Stimulated activated memory B cell treated with anti-CD40 and anti-IgM and Interleukin-4, amounts not matched to agents 10 μg/mL and 1 μg/mL and 100 μg/mL, for 72 hours (primary cell): ENCODE results near the gene POP4.
A peak's percentile ranks its signal among the peaks of the same experiment; 100 is the strongest.

ENCODE experiments used
- ATAC-seq: fragments of 150-1000 bp; cut with Tn5 transposase; 2 replicates; pipeline ENCODE4 v1.10.0; 2021
- H3K27ac Mint-ChIP-seq: one replicate; pipeline ENCODE4 v1.8.0; 2022; ENCODE audit warnings: mild to moderate bottlenecking, mixed read lengths
- H3K27me3 Mint-ChIP-seq: one replicate; pipeline ENCODE4 v1.8.0; 2022; ENCODE audit warnings: mixed read lengths
- H3K36me3 Mint-ChIP-seq: one replicate; pipeline ENCODE4 v1.8.0; 2022; ENCODE audit warnings: mixed read lengths
- H3K4me1 Mint-ChIP-seq: one replicate; pipeline ENCODE4 v1.8.0; 2022; ENCODE audit warnings: mixed read lengths
- H3K4me3 Mint-ChIP-seq: one replicate; pipeline ENCODE4 v1.8.0; 2022; ENCODE audit warnings: mild to moderate bottlenecking, moderate library complexity, mixed read lengths
- H3K9me3 Mint-ChIP-seq: one replicate; pipeline ENCODE4 v1.8.0; 2022; ENCODE audit warnings: mixed read lengths

POP4 gene

DNA sequence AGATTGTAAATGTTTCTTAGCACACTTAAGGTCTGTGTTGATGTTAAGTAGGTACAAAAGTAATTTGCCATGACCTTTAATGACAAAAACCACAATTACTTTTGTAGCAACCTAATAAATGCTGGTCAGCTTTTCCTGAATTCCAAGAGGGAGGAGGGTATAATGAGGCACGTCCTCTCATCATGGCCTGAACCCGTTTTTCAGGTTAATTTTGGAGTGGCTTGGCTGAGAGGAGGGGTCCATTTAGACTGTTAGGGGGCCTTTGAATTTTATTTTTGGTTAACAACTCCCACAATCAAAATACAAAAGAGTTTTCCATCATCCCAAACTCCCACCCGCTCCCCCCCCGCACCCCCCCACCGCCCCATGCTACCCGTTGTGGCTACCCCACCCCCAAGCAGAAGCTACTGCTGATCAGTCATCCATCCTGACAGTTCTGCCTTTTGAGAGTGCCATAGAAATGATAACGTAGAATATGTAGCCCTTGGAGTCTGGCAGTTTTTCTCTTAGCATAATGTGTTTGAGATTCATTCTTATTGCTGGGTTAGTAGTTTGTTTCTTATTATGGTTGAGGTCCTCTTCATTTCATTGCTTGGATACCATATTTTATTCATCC is 44.8 kb downstream of the POP4 start:
- H3K9me3 Mint-ChIP-seq, result no peaks in the 10 kb centered on the region
- H3K27ac Mint-ChIP-seq, result no peak overlapping the region
- H3K27me3 Mint-ChIP-seq, result peaks cover 34% of the 10 kb centered on the region
- H3K4me3 Mint-ChIP-seq, result no peak overlapping the region
- no peak for ATAC-seq
- H3K36me3 Mint-ChIP-seq, result no peaks in the 10 kb centered on the region
- H3K4me1 Mint-ChIP-seq, result peaks cover 3% of the 10 kb centered on the region

DNA sequence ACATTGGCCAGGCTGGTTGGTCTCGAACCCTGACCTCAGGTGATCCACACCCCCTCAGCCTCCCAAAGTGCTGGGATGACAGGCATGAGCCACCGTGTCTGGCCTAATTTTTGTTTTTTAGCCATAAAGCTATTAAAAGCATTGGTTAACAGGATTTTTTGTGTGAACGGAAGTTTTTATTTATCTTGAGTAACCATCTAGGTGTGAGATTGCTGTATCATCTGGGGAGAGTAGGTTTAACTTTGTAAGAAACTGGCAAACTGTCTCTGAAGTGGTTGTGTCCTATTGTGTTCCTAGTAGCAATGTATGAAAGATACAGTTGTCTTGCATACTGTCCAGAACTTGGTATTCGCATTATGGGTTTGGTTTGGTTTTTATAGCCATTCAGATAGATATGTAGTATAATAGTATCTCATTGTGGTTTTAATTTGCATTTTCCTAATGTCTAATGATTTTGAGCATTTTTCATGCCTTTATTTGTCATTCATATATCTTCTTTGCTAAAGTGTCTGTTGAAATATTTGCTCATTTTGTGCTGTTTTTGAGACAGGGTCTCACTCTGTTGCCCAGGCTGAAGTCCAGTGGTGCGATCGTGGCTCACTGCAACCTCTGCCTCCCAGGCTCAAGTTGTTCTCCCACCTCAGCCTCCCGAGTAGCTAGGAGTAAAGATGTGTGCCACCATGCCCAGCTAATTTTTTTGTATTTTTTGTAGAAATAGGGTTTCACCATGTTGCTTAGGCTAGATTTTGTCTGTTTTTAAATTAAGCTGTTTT is 45.7 kb downstream of the POP4 start:
- H3K27me3 Mint-ChIP-seq, result peaks cover 26% of the 10 kb centered on the region
- no peak overlapping the region for H3K27ac Mint-ChIP-seq
- no peak overlapping the region for H3K4me3 Mint-ChIP-seq
- no peak for ATAC-seq
- no peaks in the 10 kb centered on the region for H3K36me3 Mint-ChIP-seq
- H3K9me3 Mint-ChIP-seq, result no peaks in the 10 kb centered on the region
- no peaks in the 10 kb centered on the region for H3K4me1 Mint-ChIP-seq

DNA sequence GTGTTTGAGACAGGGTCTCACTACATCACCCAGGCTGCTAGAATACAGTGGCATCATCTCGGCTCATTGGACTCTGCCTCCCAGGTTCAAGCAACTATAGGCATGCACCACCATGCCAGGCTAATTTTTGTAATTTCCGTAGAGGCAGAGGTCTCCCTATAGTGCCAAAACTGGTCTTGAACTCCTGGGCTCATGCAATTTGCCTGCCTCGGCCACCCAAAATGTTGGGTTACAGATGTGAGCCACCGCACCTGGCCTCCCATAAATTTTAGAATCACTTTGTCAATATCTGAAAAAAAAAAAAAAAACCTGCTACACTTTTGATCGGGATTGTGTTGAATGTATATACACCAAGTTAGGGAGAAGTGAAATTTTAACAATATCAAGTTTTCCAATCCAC is 47.3 kb downstream of the POP4 start:
- H3K4me1 Mint-ChIP-seq, result no peaks in the 10 kb centered on the region
- no peak for ATAC-seq
- no peaks in the 10 kb centered on the region for H3K9me3 Mint-ChIP-seq
- H3K27me3 Mint-ChIP-seq, result peaks cover 21% of the 10 kb centered on the region
- no peak overlapping the region for H3K4me3 Mint-ChIP-seq
- H3K36me3 Mint-ChIP-seq, result no peaks in the 10 kb centered on the region
- H3K27ac Mint-ChIP-seq, result no peak overlapping the region

DNA sequence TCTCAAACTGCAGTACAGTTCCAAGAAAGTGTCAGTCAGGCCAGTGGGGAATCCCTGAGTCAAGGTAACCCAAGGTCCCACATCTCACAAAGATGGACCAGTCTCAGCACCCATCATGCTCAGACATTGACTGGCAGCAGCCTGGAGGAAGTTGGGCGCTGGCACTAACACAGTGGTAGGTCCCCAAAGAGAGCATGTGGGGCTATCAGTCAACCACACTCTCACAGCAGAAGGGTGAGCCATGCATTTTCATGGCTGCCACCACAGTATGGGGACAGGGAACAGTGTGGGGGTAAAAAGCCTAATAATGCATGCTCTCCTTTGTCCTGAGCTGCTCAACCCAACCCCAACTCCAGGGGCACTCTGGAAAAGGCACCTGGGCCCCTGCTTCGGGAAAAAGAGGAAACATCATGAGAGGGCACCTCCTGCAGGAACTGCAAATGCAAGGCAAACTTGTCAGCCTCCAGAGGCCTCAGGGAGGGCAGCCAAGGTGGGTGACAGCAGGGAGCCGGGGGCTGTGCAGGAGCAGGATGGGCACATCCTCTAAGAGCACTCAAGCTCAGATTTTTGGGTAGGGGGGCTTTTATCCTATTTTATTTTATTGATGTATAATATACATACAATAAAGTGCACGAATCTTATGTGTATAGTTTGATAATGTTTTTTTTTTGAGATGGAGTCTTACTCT is 49.7 kb downstream of the POP4 start:
- Mint-ChIP-seq H3K27me3 (peaks cover 8% of the 10 kb centered on the region), H3K4me1 (no peaks in the 10 kb centered on the region), H3K27ac (no peak overlapping the region), H3K36me3 (no peaks in the 10 kb centered on the region), H3K4me3 (no peak overlapping the region), H3K9me3 (no peaks in the 10 kb centered on the region)
- ATAC-seq, result no peak

DNA sequence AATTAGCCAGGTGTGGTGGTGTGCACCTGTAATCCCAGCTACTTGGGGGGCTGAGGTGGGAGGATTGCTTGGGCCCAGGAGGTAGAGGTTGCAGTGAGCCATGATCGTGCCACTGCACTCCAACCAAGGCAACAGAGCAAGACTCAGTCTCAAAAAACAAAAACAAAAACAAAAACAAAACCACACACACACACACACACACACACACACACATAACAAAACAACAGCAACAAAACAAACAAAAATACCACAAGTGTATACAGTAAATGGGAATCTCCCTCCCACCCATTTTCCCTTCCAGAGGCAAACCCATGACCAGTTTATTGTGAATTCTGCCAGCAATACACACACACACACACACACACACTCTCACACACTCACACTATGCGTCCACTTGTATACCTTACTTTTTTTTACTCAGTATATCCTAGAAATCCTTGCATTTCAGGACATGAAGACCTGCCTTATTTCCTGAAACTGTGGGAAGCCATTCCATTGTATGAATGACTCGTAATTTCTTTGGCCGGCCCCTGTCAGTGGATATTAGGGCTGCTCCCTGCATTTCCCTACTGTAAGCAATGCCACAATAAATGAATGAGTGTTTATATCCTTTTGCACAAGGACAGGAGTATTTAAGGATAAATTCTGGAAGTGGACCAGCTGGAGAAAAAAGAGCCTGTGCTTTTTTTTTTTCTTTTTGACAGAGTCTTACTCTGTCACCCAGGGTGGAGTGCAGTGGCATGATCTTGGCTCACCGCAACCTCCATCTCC is 52.3 kb downstream of the POP4 start:
- Mint-ChIP-seq H3K27me3 (no peaks in the 10 kb centered on the region), H3K27ac (no peak overlapping the region), H3K36me3 (no peaks in the 10 kb centered on the region), H3K4me1 (no peaks in the 10 kb centered on the region), H3K9me3 (no peaks in the 10 kb centered on the region), H3K4me3 (no peak overlapping the region)
- no peak for ATAC-seq

DNA sequence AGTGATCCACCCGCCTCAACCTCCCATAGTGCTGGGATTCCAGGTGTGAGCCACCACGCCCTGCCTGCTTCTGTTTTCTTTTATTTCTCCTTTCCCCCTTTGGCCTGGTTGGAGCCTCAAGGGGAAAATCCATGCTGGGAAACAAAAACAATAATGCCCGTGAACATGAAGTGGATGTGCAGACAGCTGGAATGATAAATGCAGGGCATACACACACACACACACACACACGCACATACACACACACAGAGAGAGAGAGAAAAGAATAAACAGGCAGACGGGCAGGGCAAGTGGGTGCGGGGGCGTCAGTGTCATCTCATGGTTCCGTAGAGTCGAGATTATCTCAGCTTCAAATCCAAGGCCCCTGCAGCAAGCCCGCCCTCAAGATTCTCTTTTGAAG is 54.8 kb downstream of the POP4 start:
- Mint-ChIP-seq H3K27me3 (no peaks in the 10 kb centered on the region), H3K36me3 (no peaks in the 10 kb centered on the region), H3K4me1 (peaks cover 9% of the 10 kb centered on the region), H3K27ac (no peak overlapping the region), H3K4me3 (no peak overlapping the region), H3K9me3 (no peaks in the 10 kb centered on the region)
- no peak for ATAC-seq

DNA sequence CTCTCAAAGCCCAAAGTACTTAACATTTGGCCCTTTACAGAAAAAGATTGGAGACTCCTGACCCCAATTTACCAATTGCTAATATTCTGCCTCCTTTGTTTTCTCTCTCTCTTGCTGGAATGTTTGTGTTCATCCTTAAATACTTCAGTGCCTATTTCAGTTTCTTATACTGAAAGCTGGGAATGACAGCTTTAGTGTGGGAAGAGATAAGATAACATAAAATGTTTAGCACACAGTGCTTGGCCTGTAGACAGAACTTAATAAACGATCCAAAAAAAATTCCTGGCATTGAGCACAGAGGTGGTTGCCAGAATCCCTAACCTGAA is 56.2 kb downstream of the POP4 start:
- ATAC-seq, result no peak
- Mint-ChIP-seq H3K4me1 (peaks cover 23% of the 10 kb centered on the region), H3K27me3 (no peaks in the 10 kb centered on the region), H3K9me3 (no peaks in the 10 kb centered on the region), H3K4me3 (no peak overlapping the region), H3K36me3 (no peaks in the 10 kb centered on the region), H3K27ac (no peak overlapping the region)

DNA sequence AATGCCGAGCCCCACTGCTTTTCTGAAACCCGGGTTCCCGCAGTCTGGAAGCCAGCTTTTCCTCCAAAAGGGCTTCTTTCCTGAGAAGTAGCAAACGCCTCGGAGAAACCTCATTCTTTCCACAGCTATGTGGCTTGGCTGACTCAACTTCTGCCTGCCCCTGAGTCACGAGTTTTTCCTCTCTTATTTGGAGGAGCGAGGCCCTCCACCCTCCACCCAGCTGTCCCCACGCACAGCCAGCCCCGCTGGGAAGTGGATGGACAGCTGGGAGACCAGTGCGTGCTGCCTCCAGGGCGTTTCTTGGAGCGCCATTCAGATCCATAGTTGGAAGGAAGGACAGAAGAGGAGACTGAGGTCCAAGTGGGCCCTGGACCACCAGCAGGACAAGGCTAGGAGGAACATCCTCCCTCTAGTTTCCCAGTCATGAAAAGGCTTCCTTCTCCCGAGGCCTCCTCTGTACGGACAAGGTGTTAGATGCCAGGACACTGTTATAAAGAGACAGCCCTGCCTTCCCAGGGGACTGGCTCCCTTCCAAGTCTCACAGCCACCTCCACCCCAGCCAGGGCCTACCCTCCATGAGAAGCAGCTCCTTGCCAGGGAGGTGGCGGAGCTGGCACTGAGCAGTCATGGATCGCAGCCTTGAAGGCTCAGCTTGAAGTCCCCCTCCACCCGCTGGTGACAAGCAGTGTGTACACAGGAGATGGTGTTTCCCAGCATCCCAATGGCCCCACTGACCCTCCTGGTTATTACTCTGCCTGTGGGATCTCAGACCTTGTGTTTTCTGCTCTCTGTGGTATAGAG is 56.7 kb downstream of the POP4 start:
- Mint-ChIP-seq H3K27me3 (no peaks in the 10 kb centered on the region), H3K9me3 (no peaks in the 10 kb centered on the region), H3K4me3 (no peak overlapping the region), H3K36me3 (no peaks in the 10 kb centered on the region), H3K4me1 (peaks cover 29% of the 10 kb centered on the region), H3K27ac (no peak overlapping the region)
- no peak for ATAC-seq

DNA sequence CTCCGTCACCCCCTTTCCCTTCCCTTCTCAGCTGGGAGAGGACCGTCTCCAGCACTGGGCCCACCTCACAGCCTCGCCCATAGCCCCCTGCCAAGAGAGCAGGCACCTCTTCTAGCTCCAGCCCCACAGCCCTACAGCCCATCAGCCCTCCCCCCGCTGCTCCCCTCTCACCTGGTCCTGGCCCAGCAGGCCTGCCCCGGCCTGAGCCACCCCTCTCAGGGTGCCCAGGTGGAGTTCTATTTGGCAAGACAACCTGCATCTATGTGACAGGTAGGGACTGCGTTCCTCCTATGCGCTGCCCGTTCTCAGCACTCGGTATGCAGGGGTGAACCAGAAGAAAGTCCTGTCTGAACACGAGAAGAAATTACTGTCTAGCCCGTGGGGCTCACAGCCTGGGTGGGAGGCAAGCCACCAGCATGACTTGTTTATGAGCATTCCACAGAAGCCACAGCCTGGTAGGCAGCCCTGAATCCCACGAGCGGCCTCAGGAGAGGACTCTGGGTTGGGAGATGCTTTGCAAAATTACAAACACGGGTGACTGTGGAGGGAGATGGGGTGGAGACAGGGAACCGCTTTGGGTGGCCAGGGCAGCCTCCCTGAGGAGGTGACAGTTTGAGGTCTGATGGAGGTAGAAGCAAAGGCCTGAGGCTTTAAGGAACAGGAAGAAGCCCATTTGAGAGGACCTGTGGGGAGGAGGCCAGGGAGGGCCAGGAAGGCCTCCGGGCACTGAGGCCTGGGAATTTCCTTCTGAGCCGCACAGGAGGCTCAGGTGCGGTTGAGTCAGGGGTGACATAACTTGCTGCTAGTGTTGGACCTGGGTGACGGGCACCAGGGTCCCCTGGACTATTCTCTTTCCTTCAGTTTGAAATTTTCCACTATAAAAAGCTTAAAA is 58.0 kb downstream of the POP4 start:
- ATAC-seq, result no peak
- Mint-ChIP-seq H3K36me3 (no peaks in the 10 kb centered on the region), H3K9me3 (no peaks in the 10 kb centered on the region), H3K27ac (peak overlapping the region; percentile 59), H3K4me1 (peaks cover 40% of the 10 kb centered on the region), H3K27me3 (no peaks in the 10 kb centered on the region), H3K4me3 (peak overlapping the region; percentile 83)

DNA sequence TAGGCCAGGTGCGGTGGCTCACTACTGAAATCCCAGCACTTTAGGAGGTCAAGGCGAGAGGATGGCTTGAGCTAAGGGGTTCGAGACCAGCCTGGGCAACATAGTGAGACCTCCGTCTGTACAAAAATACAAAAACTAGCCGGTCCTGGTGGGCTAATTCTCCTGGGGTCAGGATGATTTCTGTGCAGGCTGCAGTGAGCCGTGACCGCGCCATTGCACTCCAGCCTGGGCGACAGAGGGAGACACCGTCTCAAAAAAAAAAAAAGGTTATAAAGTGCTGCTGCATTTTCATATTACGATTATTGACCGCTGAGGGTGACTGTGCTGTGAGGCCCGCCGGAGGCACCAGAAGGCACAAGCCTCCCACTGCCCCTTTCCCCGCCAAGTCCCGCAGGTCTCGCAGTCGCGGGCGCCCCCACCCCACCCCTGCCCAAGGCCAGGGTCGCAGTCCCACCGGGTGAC is 58.7 kb downstream of the POP4 start:
- ATAC-seq, result no peak
- Mint-ChIP-seq H3K36me3 (peaks cover 4% of the 10 kb centered on the region), H3K4me3 (peak overlapping the region; percentile 83), H3K27ac (peak overlapping the region; percentile 59), H3K4me1 (peaks cover 44% of the 10 kb centered on the region), H3K27me3 (no peaks in the 10 kb centered on the region), H3K9me3 (no peaks in the 10 kb centered on the region)

DNA sequence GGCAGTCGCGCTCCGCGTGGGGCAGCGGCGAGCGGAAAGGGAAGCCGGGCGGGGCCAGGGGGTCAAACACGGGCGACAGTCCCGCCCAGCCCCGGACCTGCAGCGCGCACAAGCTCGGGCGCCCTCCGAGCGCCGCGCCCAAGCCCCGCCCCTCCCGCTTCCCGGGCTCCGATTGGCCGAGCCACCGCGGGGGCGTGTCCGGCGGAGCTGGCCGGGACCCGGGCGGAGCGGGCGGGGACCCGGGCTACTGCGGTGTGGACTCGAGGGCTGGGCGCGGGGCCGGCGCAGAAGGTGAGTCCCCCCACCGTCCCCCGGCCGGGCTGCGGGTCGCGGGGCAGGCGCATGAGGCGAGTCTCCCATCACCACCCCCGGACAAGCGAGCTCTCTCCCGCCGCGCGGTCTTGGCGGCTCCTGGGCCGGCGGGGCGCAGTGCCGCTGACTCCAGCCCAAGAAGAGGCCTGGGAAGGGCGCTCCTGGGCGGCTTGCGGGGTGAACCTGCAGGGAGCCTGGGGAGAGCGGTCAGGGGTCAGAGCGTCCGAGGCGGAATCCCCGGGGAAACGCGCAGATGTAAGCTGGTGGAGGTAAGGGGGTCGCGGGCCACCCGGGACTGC is 59.2 kb downstream of the POP4 start, which contains the start of gene PLEKHF1:
TSS of gene PLEKHF1 (plus strand) at position 247 of the 611 bp plus-strand sequence. CDS start 8,379 bp downstream, outside the sequence.
- H3K4me1 Mint-ChIP-seq, result peaks cover 49% of the 10 kb centered on the region
- no peaks in the 10 kb centered on the region for H3K27me3 Mint-ChIP-seq
- H3K4me3 Mint-ChIP-seq, result peak within 1 kb of the TSS; percentile 83
- no peaks in the 10 kb centered on the region for H3K9me3 Mint-ChIP-seq
- peak; percentile 95 for ATAC-seq
- H3K36me3 Mint-ChIP-seq, result peaks cover 7% of the 10 kb centered on the region
- peak within 1 kb of the TSS; percentile 59 for H3K27ac Mint-ChIP-seq

DNA sequence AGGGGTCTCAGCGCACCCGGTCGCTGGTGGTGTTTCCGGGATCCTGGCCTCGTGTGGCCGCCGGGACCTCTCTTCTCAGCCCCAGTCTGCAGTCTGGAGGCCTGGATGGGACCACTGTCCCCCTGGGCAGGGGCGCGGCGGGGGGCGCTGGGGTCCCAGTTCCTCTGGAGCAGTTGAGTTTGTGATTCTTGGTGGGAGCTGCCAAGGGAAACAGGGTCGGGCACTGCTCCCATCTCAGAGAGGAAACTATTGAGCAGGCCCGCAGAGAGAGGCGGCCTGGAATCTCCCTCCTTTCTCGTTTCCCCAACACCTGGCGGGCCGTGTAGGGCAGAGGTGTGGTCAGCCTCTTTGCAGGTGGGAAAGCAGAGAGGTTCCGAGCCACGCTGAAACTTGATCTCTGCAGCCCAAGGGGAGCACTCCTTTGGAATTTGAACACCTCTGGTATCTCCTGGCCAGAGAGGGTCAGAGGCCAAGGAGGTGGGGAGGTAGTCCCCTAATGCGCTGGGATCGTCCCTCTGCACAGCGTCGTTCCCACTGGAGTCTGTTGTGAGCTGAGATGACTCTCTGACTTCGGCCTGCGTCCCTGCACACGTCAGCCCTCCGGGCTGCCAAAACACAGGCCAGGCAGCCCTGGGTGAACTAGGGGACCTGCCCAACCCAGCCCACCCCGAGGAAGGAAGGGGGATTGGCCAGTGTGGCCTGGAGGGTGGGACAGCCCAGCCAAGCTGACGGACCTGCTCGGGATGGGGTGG is 59.9 kb downstream of the POP4 start:
- H3K4me3 Mint-ChIP-seq, result peak overlapping the region; percentile 83
- H3K36me3 Mint-ChIP-seq, result peaks cover 8% of the 10 kb centered on the region
- peak overlapping the region; percentile 59 for H3K27ac Mint-ChIP-seq
- peak; percentile 37 for ATAC-seq
- no peaks in the 10 kb centered on the region for H3K9me3 Mint-ChIP-seq
- no peaks in the 10 kb centered on the region for H3K27me3 Mint-ChIP-seq
- H3K4me1 Mint-ChIP-seq, result peaks cover 54% of the 10 kb centered on the region
